GM23248 (cell line): Measurements from ENCODE around the gene GOLGA6L10.
"Not testable (repeated sequence)": the region's sequence is repeated elsewhere in the genome, so short reads cannot be mapped to it uniquely, and the experiment has no call there.

Experiments used
- EZH2 ChIP-seq: fragments of 200-600 bp; sonication (generic); IDR thresholded peaks from 2 replicates; pipeline ENCODE4 v1.6.1; 2018; ENCODE audit warnings: antibody characterized with exemption, mild to moderate bottlenecking; ENCODE audit not compliant: insufficient read depth, poor library complexity, severe bottlenecking
- EZH2phosphoT487 ChIP-seq: fragments of 200-600 bp; sonication (generic); IDR thresholded peaks from 2 replicates; pipeline ENCODE4 v1.6.1; 2018; ENCODE audit warnings: antibody characterized with exemption, moderate library complexity, mild to moderate bottlenecking, low read depth; ENCODE audit not compliant: insufficient read depth

- TF ChIP-seq EZH2, EZH2phosphoT487: not testable (repeated sequence)
Measured at GRCh38 chr15:82338053-82338452, 11.2 kb downstream of the GOLGA6L10 start.
